KMS-11 (cell line): ENCODE results near the gene GANAB.
A peak's percentile ranks its signal among the peaks of the same experiment; 100 is the strongest.
"Not testable (repeated sequence)": the region's sequence is repeated elsewhere in the genome, so short reads cannot be mapped to it uniquely, and the experiment has no call there.

ENCODE experiments used
- H2AFZ ChIP-seq: fragments of 200-600 bp; sonication (generic); 2 replicates; pipeline ENCODE4 v1.6.1; 2016; ENCODE audit warnings: antibody characterized with exemption, mixed run types, low read depth
- H3K27ac ChIP-seq: fragments of 200-600 bp; sonication (generic); 2 replicates; pipeline ENCODE4 v1.6.1; 2016; ENCODE audit warnings: mild to moderate bottlenecking, mixed run types
- H3K27me3 ChIP-seq: fragments of 200-600 bp; sonication (generic); 2 replicates; pipeline ENCODE4 v1.6.1; 2017; ENCODE audit warnings: mild to moderate bottlenecking, low read depth, mixed run types, moderate library complexity; ENCODE audit not compliant: insufficient read depth
- H3K36me3 ChIP-seq: fragments of 200-600 bp; sonication (generic); 2 replicates; pipeline ENCODE4 v1.6.1; 2017; ENCODE audit warnings: mild to moderate bottlenecking, mixed run types; ENCODE audit not compliant: insufficient read depth
- H3K4me1 ChIP-seq: fragments of 200-600 bp; sonication (generic); 2 replicates; pipeline ENCODE4 v1.6.1; 2016; ENCODE audit warnings: mild to moderate bottlenecking, low read depth, mixed run types; ENCODE audit not compliant: poor library complexity, severe bottlenecking
- H3K4me2 ChIP-seq: fragments of 200-600 bp; sonication (generic); 2 replicates; pipeline ENCODE4 v1.7.0; 2016; ENCODE audit warnings: mild to moderate bottlenecking, mixed run types
- H3K4me3 ChIP-seq: fragments of 200-600 bp; sonication (generic); IDR thresholded peaks from 2 replicates; pipeline ENCODE4 v1.6.1; 2017; ENCODE audit warnings: low read depth, low read length, mixed read lengths; ENCODE audit not compliant: insufficient read depth
- H3K79me2 ChIP-seq: fragments of 200-600 bp; sonication (generic); 2 replicates; pipeline ENCODE4 v1.6.1; 2016; ENCODE audit warnings: low read depth, mixed run types; ENCODE audit not compliant: insufficient read depth
- H3K9ac ChIP-seq: fragments of 200-600 bp; sonication (generic); 2 replicates; pipeline ENCODE4 v1.6.1; 2016; ENCODE audit warnings: mild to moderate bottlenecking, mixed run types
- H4K20me1 ChIP-seq: fragments of 200-600 bp; sonication (generic); 2 replicates; pipeline ENCODE4 v1.6.1; 2016; ENCODE audit warnings: mild to moderate bottlenecking, mixed run types; ENCODE audit not compliant: insufficient read depth
- CTCF ChIP-seq: fragments of 200-600 bp; sonication (generic); conservative IDR thresholded peaks from 2 replicates; pipeline ENCODE4 v1.6.1; 2017; ENCODE audit warnings: low read depth, mild to moderate bottlenecking, antibody characterized with exemption, low read length, moderate library complexity, mixed read lengths

The GANAB gene

DNA sequence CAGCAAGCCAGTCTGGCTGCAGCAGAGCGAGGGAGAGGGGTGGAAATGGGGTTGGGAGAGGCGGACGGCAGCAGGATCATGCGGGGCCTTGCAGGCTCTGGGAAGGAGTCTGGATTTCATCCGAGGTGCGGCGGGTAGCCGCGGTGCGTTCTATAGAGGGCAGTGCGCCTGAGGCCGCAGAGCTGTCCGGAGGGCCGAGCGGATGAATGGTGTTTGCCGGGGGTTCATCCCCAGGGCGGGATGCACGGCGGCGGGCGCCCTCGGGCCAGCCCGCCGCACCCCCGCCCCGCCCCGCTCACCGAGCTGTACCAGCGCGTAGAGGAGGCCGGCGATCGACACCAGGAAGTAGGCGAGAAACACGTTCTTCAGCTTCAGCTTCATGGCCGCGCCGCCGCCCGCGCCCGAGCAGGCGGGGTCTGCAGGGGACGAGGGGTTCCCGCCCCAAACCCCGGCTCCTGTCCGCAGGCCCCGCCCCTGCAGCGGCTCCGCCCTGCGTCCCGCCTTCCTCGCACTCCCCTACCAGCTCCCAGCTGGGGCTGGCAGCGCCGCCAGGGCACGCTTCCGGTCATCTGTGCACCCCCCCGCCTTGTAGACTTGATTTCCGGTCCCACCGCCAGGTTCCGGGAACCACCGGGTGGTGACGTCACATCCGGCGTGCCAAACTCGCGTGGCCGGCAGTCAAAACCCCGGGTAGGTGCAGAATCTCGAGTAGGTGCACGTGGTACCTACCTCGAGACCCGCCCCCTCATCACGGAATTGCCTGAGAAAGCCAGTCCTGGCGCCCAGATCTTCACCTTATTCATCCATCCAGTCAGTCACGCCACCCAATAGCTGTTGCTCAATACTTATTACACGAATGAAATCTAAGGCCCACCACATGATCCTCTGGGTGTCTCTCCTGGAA is 24.6 kb downstream of the GANAB start, which contains the start of gene B3GAT3:
B3GAT3 (minus strand) TSS at position 420 of the 904 bp plus-strand sequence; CDS start at position 381, 39 bp downstream.
- peak within 1 kb of the TSS; percentile 65; the same call in 1 of the 2 replicates for H3K9ac ChIP-seq
- TF ChIP-seq CTCF, result no peak
- peaks cover 22% of the 10 kb centered on the region for H3K4me1 ChIP-seq
- H3K27me3 ChIP-seq, result no peaks in the 10 kb centered on the region
- H3K4me3 ChIP-seq, result no peak within 1 kb of the TSS
- H3K79me2 ChIP-seq, result no peaks in the 10 kb centered on the region
- H3K36me3 ChIP-seq, result no peaks in the 10 kb centered on the region
- no peaks in the 10 kb centered on the region for H4K20me1 ChIP-seq
- H2AFZ ChIP-seq, result peak within 1 kb of the TSS; percentile 70; the same call in 1 of the 2 replicates
- H3K27ac ChIP-seq, result peak within 1 kb of the TSS; percentile 56
- H3K4me2 ChIP-seq, result peak within 1 kb of the TSS; percentile 71

DNA sequence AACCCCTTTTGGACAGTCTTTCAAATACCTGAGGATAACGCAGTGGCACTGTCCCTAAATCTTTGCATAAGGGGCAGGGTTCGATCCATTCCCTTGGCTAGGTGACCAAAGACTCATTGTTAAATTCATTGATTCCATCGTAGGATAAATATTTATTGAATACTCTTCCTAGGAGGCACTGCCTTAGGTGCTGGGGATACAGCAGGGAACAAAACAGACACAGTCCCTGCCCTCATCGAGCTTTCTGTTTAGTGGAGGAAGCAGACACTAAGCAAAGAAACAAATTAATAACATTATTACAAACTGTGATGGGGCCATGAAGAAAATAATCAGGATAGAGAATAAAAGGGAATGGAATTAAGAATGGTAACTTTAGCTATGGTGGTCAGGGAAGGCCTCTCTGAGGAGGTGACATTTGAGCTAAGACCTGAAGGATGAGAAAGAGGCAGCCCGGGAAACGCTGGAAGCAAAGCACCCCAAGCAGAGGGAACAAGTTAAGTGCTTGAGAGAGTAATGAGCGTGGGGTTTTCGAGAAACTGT is 25.3 kb downstream of the GANAB start:
- Histone ChIP-seq H3K36me3 (no peaks in the 10 kb centered on the region), H3K27ac (peak overlapping the region; percentile 56), H3K27me3 (no peaks in the 10 kb centered on the region), H4K20me1 (no peaks in the 10 kb centered on the region), H2AFZ (peak overlapping the region; percentile 70; the same call in 1 of the 2 replicates), H3K4me1 (peaks cover 22% of the 10 kb centered on the region), H3K4me2 (peak overlapping the region; percentile 71), H3K79me2 (no peaks in the 10 kb centered on the region), H3K9ac (peak overlapping the region; percentile 65; the same call in 1 of the 2 replicates), H3K4me3 (no peak overlapping the region)
- TF ChIP-seq CTCF, result no peak

DNA sequence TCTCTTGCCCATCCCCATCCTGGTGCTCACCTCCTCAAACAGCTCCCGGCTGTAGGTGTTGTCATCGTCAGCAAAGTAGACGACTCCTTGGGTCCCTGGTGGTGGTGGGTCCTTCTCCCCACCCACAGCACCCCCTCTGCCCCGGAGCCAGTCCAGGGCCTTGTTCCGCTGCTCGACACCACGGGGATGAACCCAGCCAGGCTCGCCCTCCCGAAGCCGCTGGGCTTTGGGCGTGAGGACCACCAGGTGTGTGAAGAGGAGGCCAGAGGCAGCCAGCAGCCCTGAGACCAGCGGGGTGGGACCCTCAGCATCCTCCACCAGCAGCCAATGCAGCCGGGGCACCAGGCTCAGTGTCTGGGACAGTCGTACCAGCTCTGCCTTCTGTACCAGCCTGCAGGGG is 29.5 kb downstream of the GANAB start:
- not testable (repeated sequence) for H3K4me3 ChIP-seq, H2AFZ ChIP-seq, H3K79me2 ChIP-seq, H3K4me2 ChIP-seq, H3K9ac ChIP-seq, H3K27me3 ChIP-seq, H3K36me3 ChIP-seq, H4K20me1 ChIP-seq, H3K27ac ChIP-seq
- peaks cover 35% of the 10 kb centered on the region for H3K4me1 ChIP-seq

- no peak overlapping the region for H3K9ac ChIP-seq
- H3K27me3 ChIP-seq, result no peaks in the 10 kb centered on the region
- no peak overlapping the region for H3K27ac ChIP-seq
- H3K4me3 ChIP-seq, result no peak overlapping the region
- H3K4me2 ChIP-seq, result no peak overlapping the region
- no peaks in the 10 kb centered on the region for H4K20me1 ChIP-seq
- no peaks in the 10 kb centered on the region for H3K36me3 ChIP-seq
- no peaks in the 10 kb centered on the region for H3K79me2 ChIP-seq
- no peak for TF ChIP-seq CTCF
- H3K4me1 ChIP-seq, result peaks cover 36% of the 10 kb centered on the region
- H2AFZ ChIP-seq, result no peak overlapping the region
These were observed 30.9 kb downstream of the GANAB start for GRCh38 chr11:62615521-62615920.
